ENCODE results near the gene GCNT2.
A peak's percentile ranks its signal among the peaks of the same experiment; 100 is the strongest.
"Not testable (repeated sequence)": the region's sequence is repeated elsewhere in the genome, so short reads cannot be mapped to it uniquely, and the experiment has no call there.

GCNT2 gene

DNA sequence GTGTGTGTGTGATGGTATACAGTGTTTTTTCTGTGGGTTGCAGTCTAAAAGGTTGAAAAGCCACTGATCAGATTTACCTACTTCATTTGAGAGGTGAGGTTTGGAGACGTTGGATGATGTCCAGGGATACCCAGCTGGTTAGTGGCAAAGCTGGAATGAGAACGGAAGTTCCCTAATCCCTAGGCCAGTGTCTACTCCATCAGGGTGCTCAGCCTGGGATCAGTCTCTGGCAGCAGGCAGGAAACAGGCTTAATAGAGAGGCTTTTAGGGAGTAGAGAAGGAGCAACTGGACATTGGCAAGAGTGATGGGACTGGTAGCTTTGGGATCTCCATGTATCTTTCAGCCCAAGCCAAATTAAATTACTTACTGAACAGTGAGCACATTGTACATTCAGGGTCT, 92.6 kb downstream of the GCNT2 start:
- DNase-seq, result peak in 1 of 2 experiments; percentile 43

DNA sequence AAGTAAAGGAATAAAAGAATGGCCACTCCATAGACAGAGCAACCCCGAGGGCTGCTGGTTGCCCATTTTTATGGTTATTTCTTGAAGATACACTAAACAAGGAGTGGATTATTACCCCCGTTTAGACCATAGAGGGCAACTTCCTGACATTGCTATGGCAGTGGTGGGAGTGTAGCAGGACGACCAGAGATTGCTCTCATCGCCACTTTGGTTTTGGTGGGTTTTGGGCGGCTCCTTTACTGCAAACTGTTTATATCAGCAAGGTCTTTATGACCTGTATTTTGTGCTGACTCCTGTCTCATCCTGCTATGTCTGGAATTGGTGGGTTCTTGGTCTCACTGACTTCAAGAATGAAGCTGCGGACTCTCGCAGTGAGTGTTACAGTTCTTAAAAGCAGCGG, 94.5 kb downstream of the GCNT2 start:
- DNase-seq, result no peak

DNA sequence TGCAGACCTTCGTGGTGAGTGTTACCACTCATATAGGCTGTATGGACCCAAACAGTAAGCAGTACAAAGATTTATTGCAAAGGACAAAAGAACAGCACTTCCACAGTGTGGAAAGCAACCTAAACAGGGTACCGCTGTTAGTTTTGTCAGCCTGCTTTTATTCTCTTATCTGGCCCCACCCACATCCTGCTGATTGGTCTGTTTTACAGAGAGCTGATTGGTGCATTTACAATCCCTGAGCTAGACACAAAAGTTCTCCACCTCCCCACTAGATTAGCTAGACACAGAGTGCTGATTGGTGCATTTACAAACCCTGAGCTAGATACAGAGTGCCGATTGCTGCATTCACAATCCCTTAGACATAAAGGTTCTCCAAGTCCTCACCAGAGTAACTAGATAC, 95.1 kb downstream of the GCNT2 start:
- not testable (repeated sequence) for DNase-seq

DNA sequence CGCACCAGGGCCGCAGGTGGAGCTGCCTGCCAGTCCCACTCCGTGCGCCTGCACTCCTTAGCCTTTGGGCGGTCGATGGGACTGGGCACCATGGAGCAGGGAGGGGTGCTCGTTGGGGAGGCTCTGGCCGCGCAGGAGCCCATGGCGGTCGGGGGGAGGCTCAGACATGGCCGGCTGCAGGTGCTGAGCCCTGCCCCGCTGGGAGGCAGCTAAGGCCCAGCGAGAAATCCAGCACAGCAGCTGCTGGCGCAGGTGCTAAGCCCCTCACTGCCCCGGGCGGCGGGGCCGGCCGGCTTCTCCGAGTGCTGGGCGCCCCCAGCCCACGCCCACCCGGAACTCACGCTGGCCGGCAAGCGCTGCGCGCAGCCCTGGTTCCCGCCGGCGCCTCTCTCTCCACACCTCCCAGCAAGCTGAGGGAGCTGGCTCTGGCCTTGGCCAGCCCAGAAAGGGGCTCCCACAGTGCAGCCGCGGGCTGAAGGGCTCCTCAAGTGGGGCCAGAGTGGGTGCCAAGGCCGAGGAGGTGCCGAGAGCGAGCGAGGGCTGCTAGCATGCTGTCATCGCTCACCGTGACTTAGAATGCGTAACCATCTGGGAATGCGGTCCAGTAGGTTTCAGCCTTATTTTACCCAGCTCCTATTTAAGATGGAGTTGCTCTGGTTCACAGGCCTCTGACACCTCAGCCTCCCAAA, 96.0 kb downstream of the GCNT2 start:
- no peak for DNase-seq

DNA sequence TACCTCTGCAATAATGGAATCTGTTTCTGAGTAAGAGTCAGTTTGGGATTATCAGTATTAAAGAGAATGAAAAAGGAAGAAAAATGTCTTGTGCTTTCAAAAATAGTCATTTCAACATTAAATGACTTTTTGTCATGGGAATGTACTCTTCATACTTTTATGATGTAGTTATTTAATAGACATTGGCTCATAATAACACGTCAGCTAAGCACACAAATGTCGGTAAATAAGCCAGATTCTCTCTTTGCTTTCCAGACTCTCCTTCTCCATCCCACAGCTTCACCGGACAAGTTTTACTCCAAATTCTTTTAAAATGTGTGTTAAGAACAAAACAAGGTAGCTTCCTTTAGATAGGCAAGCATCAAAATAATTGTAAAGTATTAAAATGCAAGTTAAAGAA, 97.3 kb downstream of the GCNT2 start:
- no peak for DNase-seq

DNA sequence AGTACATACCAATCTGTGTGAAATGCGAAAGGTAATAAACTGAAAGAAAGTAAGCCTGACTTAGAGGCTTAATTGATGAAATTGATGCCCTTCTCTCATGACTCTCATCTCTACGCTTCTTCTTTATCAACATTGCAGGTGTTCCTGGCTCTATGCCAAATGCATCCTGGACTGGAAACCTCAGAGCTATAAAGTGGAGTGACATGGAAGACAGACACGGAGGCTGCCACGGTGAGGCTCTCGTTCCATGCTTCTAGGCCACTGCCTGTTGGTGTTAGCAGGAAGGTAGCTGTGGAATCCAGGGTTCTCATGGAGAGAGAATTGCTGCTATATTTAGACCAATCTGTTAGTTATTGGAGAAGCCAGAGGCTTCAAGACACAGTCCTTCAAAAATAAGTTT, 100.1 kb downstream of the GCNT2 start:
- peak in 1 of 2 experiments; percentile 5 for DNase-seq

DNA sequence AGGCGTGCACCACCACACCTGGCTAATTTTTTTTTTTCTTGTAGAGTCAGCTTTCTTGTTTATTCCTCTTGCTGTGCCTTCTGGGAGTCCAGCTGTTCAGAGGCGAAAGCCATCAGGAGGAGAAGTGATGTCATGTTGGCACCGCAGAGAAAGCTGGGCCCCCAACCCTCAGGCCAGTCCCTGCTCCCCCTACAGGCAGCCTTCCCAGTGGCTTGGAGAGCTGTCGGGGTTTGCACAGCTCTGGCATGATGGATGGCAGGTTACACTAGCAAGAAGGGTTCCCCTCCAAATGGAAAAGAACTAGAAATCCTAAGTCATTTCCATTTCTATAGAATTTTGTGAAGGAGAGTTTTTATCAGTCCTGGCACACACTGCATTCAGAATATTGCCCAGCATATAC, 100.7 kb downstream of the GCNT2 start:
- DNase-seq, result no peak

DNA sequence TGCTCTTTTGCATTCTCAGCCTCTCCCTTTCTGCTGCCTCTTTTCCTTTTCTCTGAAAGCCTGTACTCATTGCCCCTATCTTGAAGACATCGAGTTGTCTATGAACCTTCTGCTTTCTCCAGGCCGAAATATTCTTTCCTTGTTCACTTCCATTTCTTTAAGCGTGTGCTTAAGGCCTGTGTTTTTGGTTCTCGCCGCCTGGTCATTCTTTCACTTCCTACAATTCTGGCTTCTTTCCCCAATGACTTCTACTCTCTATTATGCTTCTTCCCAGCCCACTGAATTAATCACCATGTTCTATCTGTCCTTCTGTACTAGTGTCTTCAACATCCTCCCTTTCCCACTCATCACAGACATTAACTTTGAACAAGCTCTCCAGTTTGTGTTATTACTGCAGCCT, 103.7 kb downstream of the GCNT2 start:
- no peak for DNase-seq

DNA sequence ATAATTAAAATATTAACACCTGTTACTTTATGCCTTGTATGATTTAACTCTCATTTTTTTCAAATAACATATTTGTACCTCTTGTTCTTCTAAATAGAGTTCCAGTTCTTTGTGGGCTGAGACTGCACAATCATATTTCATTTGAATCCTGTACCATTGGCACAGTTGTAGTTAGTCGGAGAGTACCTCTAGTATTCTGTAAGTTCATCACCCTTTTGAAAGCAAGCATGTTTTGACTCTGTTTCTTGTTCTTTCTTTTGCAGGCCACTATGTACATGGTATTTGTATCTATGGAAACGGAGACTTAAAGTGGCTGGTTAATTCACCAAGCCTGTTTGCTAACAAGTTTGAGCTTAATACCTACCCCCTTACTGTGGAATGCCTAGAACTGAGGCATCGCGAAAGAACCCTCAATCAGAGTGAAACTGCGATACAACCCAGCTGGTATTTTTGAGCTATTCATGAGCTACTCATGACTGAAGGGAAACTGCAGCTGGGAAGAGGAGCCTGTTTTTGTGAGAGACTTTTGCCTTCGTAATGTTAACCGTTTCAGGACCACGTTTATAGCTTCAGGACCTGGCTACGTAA, 105.1 kb downstream of the GCNT2 start:
- no peak for DNase-seq

DNA sequence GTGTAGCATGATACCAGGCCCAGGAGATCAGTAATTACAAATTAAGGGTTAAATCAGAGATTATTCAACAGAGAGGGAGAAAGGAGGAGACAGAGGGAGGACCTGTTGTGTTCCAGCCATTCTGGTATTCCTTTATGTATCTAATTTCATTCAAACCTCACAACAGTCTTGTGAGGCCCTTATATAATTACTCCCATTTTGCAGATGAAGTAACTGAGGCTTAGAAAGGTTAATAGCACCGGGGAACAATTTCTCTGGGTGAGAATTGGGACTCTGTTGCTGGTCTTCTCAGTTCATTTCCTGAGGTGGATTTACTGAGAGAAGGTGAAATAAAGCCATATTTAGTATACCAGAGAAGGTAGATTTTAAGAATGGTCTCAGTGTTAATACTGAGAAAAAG, 106.6 kb downstream of the GCNT2 start:
- DNase-seq, result no peak

DNA sequence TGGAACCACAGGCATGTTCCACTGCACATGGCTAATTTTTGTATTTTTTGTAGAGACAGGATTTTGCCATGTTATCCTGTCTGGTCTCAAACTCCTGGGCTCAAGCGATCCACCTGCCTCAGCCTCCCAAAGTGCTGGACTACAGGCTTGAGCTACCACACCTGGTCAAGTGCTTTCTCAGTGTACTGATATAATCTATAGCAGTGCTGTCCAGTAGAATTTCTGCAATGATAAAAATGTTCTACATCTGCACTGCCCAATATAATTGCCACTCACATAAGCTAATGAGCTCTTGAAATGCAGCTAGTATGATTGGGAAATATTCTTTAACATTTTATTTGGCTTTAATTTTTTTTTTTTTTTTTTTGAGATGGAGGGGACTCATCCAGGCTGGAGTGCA, 109.0 kb downstream of the GCNT2 start:
- DNase-seq, result no peak

DNA sequence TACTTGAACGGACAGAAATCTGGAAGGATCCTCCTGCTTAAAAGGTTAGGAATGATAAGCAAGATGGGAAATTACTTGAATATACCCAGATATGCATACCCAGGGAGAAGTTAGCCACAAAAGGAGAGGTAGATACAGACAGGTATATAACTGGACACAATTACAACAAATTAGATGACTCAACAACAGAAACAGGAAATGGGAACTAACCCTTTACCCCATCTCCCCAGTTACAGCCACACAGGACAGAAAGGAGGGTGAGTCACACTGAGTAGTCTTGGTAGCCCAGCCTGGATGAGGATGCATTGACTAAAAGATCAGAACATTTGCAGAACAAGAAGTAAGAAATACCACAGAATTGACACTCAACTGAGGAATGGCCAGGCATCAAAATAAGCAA, 112.1 kb downstream of the GCNT2 start:
- DNase-seq, result no peak

DNA sequence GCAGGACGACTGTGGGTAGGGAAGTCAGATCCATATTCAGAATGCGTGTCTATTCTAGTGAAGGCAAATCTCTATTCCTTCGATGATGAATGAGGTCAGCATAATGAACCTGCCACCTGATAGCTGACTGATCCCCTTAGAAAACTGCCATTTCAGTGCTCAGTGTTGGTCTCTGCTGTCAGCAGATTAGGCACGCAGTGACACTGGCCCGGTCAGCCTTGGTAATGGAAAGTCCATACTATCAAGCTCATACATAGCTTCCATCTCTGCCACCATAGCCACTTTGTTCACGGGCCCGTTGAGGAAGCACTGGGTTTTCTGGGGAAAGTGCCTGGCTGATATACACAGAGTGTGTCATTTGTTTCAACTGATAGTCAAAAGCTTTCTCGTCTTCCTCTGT, 119.3 kb downstream of the GCNT2 start:
- no peak for DNase-seq

DNA sequence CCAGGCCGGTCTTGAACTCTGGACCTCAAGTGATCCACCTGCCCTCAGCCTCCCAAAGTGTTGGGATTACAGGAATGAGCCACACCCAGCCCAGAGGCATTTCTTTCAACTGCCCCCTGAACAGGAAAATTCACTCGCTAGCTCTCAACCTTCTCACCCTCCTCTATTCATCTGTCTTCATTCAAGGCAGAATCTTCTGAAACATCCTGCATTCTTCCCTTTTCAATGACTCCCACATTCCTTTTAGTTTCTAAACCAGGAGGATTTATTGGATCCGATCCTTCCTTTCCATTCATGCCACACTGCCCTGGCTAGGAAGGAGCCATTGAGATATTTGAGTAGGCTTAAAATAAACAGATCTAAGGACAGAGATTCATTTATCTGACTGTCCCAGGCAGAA, 120.4 kb downstream of the GCNT2 start:
- no peak for DNase-seq

DNA sequence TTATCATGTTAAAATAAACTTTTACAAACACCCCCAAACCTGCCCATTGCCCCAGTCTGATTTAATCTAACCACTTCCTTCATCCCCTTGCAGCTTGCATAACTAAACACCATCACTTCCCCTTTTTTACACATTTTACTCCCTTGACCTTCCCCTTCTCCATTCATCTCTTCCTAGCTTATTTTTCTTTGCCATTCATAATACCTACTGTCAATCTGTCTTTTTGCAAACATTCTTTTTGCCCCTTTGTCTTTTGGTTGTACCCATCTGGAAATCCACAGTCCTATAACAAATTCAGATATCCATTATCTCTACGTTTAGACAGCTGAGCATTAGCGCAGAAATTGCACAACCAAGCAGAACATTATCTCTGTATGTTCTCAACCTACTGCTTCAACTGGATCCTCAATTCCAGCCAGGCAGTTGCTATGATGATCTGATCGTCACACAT, 122.1 kb downstream of the GCNT2 start:
- no peak for DNase-seq

DNA sequence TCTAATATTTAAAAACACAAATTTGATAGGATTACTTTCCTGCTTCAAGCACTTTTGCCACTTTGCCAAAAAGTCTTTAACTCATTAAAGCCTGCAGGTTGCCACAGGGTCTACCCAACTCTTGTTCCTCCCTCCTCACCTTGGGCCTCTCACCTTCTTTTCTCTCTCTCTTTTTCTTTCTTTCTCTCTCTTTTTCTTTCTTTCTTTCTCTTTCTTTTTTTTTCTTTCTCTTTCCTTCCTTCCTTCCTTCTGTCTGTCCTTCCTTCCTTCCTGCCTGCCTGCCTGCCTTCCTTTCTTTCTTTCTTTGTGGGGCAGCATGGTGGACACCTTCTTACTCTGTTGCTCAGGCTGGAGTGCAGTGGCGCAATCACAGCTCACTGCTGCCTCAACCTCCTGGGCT, 123.1 kb downstream of the GCNT2 start:
- DNase-seq, result no peak

DNA sequence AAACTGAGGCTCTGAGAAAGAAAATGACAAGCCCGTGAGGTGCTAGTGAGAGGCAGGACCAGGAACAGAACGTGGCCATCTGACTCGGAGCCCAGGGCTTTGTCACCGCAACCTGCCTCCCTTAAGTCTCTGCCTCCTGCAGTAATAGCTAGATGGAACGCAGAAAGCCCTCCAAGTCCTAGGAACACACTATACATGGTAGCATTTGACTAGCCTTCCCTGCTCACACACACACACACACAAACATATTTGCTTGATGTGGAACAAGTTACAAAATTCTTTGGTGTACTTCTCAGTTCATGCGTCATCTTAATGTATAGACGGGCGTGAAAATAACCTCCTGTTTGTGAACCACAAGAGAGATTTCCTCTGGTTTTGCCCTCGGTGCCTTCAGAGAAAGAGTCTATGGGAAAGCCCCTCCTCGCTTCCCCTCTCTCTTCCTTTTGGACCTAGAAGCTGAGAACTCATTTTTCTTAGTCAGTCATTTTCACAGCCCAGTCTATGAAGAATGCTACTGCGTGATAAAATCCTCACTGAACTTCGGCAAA, 134.4 kb downstream of the GCNT2 start:
- DNase-seq, result no peak

DNA sequence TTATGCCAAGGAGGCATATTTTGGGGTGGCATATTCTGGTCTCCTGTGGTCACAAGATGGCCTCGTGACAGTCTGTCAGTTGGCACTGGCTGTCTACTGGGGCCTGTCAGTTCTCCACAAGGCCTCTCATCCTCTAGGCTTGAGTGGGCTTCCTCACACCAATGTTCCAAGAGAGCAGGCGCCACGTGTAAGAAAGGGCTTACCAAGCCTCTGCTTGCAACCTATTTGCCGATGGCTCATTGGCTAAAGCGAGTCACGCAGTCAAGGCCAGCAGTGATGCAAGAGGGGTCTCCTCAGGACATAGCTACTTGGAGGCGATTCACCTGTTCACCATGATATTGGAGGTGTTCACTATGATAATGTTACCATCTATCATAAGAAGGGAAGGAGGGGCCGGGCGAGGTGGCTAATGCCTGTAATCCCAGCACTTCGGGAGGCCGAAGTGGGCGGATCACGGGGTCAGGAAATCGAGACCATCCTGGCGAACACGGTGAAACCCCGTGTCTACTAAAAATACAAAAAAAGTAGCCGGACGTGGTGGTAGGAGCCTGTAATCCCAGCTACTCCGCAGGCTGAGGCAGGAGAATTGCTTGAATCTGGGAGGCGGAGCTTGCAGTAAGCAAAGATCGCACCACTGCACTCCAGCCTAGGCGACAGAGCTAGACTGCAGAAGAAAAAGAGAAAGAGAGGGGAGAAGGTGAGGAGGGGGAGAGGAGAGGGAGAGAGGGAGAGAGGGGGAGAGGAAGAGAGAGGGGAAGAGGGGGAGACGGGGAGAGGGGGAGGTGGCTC, 138.0 kb downstream of the GCNT2 start:
- DNase-seq, result no peak

DNA sequence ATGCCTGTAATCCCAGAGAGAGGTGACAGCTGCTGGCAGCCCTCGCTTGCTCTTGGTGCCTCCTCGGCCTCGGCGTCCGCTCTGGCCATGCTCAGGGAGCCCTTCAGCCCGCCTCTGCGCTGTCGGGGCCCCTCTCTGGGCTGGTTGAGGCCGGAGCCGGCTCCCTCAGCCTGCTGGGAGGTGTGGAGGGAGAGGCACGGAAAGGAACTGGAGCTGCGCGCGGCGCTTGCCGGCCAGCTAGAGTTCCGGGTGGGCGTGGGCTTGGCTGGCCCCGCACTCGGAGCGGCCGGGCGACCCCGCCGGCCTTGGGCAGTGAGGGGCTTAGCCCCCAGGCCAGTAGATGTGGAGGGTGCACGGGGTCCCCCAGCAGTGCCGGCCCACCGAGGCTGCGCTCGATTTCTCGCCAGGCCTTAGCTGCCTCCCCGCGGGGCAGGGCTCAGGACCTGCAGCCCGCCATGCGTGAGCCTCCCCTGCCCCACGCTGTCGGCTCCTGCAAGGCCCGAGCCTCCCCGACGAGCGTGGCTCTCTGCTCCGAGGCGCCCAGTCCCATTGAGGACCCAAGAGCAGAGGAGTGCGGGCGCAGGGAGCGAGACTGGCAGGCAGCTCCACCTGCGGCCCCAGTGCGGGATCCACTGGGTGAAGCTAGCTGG, 138.7 kb downstream of the GCNT2 start:
- DNase-seq, result peak in 1 of 2 experiments; percentile 20

DNA sequence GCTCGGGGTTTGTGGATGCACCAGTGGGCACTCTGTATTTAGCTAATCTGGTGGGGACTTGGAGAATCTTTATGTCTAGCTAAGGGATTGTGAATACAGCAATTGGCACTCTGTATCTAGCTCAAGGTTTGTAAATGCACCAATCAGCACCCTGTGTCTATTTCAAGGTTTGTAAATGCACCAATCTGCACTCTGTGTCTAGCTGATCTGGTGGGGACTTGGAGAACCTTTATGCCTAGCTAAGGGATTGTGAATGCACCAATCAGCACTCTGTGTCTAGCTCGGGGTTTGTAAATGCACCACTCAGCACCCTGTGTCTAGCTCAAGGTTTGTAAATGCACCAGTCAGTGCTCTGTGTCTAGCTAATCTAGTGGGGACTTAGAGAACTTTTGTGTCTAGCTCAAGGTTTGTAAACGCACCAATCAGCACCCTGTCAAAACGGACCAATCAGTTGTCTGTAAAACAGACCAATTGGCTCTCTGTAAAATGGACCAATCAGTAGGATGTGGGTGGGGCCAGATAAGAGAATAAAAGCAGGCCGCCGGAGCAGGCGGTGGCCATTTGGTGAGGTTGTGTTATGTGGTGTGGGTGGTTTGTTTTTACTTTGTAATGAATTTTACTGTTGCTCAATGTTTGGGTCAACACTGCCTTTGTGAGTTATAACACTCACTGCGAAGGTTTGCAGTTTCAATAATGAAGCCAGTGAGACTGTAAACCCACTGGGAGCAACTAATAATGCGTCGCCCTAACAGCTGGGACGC, 139.5 kb downstream of the GCNT2 start:
- DNase-seq, result not testable (repeated sequence)

DNA sequence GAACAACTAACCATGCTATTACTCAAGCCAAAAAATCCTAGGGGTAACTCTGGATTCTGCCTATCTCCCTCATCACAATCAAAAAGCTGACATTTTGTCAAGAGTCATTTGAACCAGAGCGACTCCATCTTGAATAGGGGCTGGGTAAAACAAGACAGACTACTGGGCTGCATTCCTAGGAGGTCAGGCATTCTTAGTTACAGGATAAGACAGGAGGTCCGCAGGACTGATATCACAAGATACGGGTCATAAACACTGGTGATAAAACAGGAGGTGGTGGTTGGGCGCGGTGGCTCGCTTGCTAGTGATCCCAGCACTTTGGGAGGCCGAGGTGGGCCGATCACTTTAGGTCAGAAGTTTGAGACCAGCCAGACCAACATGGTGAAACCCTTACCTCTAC, 141.1 kb downstream of the GCNT2 start:
- no peak for DNase-seq

DNA sequence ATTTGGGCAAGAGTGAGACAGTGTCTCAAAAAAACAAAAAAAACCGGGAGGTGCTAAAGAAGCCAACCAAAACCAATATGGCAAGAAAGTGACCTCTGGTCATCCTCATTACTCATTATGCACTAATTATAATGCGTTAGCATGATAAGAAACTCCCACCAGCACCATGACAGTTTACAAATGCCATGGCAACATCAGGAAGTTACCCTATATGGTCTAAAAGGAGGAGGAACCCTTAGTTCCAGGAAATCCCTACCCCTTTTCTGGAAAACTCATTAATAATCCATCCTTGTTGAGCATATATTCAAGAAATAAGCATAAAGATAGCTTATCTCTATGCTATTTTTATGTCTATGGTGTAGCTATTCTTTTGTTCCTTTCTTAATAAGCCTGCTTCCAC, 141.6 kb downstream of the GCNT2 start:
- no peak for DNase-seq

DNA sequence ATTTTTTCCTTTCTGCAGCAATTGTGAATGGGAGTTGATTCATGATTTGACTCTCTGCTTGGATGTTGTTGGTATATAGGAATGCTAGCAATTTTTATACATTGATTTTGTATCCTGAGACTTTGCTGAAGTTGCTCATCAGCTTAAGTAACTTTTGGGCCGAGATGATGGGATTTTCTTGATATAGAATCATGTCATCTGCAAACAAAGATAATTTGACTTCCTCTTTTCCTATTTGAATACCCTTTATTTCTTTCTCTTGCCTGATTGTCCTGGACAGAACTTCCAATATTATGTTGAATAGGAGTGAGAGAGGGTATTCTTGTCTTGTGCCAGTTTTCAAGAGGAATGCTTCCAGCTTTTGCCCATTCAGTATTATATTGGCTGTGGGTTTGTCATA, 144.4 kb downstream of the GCNT2 start:
- DNase-seq, result not testable (repeated sequence)
